ENCODE measurements around the gene MRPL20. TPM values are rescaled to one million over a fixed set of nuclear protein-coding genes. Genes with fewer than 3 reads are reported as not detected.

The MRPL20 gene
- polyA plus RNA-seq, 1 donor (not counting 4 experiments of a cell fraction or from before 2014, with no cell fraction given), result 133 TPM

GRCh38 chr1:1402072-1402900 is 4.8 kb downstream of the MRPL20 start:
- Histone ChIP-seq H3K27ac (ENCODE audit: control insufficient read depth, insufficient read depth, low read length) (peak overlapping the region; percentile 21), H3K9ac (ENCODE audit: control insufficient read depth, extremely low read depth, insufficient read depth, low read length) (peak overlapping the region; percentile 22), H2AFZ (ENCODE audit: control insufficient read depth, low read length) (no peak overlapping the region), H3K9me1 (ENCODE audit: control insufficient read depth, extremely low read depth, insufficient read depth, low read length) (no peaks in the 10 kb centered on the region), H3K4me3 (ENCODE audit: control insufficient read depth in 2 of 3, extremely low read depth in 1 of 3, insufficient read depth in 2 of 3, low read depth in 1 of 3, low read length in 3 of 3) (no peak overlapping the region), H3K9me3 (ENCODE audit: control insufficient read depth, low read depth, low read length) (no peaks in the 10 kb centered on the region), H3K36me3 (ENCODE audit: control insufficient read depth in 2 of 2, extremely low read depth in 1 of 2, insufficient read depth in 2 of 2, low read length in 2 of 2) (peaks cover 34 to 44% of the 10 kb centered on the region in 2 experiments), H3K79me2 (ENCODE audit: control insufficient read depth, insufficient read depth, low read length) (peaks cover 75% of the 10 kb centered on the region), H4K20me1 (ENCODE audit: control insufficient read depth, extremely low read depth, insufficient read depth, low read length) (peaks cover 7% of the 10 kb centered on the region), H3K4me2 (ENCODE audit: control insufficient read depth, extremely low read depth, insufficient read depth, low read depth, low read length) (no peak overlapping the region), H3K27me3 (ENCODE audit: control insufficient read depth, extremely low read depth, insufficient read depth, low read length) (no peaks in the 10 kb centered on the region), H3K4me1 (ENCODE audit: control insufficient read depth, extremely low read depth, insufficient read depth, low read length) (peaks cover 44% of the 10 kb centered on the region)
- no peak for FAIRE-seq
- TF ChIP-seq EZH2 (IDR thresholded peaks at IDR 0.05; ENCODE audit: low read length), result no peak
- TF ChIP-seq CTCF (optimal IDR thresholded peaks at IDR 0.05 in 1 of 3, IDR thresholded peaks at IDR 0.05 in 1 of 3, conservative IDR thresholded peaks at IDR 0.05 in 1 of 3; ENCODE audit: extremely low read depth in 1 of 3, insufficient read depth in 2 of 3, low read length in 3 of 3), result peak; percentile 81 to 98 (median 84)
- peak; percentile 88 for DNase-seq (ENCODE audit: low read depth, low spot score)
- dilution Hi-C loops (cut with MboI; ENCODE audit: extremely low pct_ligation_motif_present, low sequenced_read_pairs), result no loop called here

GRCh38 chr1:1401457-1402010 is 5.6 kb downstream of the MRPL20 start:
- no peak overlapping the region for H3K9ac ChIP-seq (ENCODE audit: control insufficient read depth, extremely low read depth, insufficient read depth, low read length)
- no peak for FAIRE-seq

More at GRCh38 chr1:1401457-1402010, 5.6 kb downstream of the MRPL20 start:
- Histone ChIP-seq H4K20me1 (ENCODE audit: control insufficient read depth, extremely low read depth, insufficient read depth, low read length) (peaks cover 7% of the 10 kb centered on the region), H3K4me2 (ENCODE audit: control insufficient read depth, extremely low read depth, insufficient read depth, low read depth, low read length) (no peak overlapping the region), H3K9me3 (ENCODE audit: control insufficient read depth, low read depth, low read length) (no peaks in the 10 kb centered on the region), H3K4me3 (ENCODE audit: control insufficient read depth in 2 of 3, extremely low read depth in 1 of 3, insufficient read depth in 2 of 3, low read depth in 1 of 3, low read length in 3 of 3) (no peak overlapping the region), H3K36me3 (ENCODE audit: control insufficient read depth in 2 of 2, extremely low read depth in 1 of 2, insufficient read depth in 2 of 2, low read length in 2 of 2) (peaks cover 36 to 49% of the 10 kb centered on the region in 2 experiments), H3K9me1 (ENCODE audit: control insufficient read depth, extremely low read depth, insufficient read depth, low read length) (no peaks in the 10 kb centered on the region), H2AFZ (ENCODE audit: control insufficient read depth, low read length) (no peak overlapping the region), H3K79me2 (ENCODE audit: control insufficient read depth, insufficient read depth, low read length) (peaks cover 73% of the 10 kb centered on the region), H3K4me1 (ENCODE audit: control insufficient read depth, extremely low read depth, insufficient read depth, low read length) (peaks cover 44% of the 10 kb centered on the region), H3K27ac (ENCODE audit: control insufficient read depth, insufficient read depth, low read length) (no peak overlapping the region), H3K27me3 (ENCODE audit: control insufficient read depth, extremely low read depth, insufficient read depth, low read length) (no peaks in the 10 kb centered on the region)
- TF ChIP-seq EZH2 (IDR thresholded peaks at IDR 0.05; ENCODE audit: low read length), result no peak
- no peak for TF ChIP-seq CTCF (optimal IDR thresholded peaks at IDR 0.05 in 1 of 3, IDR thresholded peaks at IDR 0.05 in 1 of 3, conservative IDR thresholded peaks at IDR 0.05 in 1 of 3; ENCODE audit: extremely low read depth in 1 of 3, insufficient read depth in 2 of 3, low read length in 3 of 3)
- no peak for DNase-seq (ENCODE audit: low read depth, low spot score)
- dilution Hi-C loops (cut with MboI; ENCODE audit: extremely low pct_ligation_motif_present, low sequenced_read_pairs), result no loop called here

All from keratinocyte (primary cell).